ENCODE results near the gene NBEAL2. TPM values are rescaled to one million over a fixed set of nuclear protein-coding genes. Genes with fewer than 3 reads are reported as not detected.

The NBEAL2 gene
- total and polyA plus RNA-seq, 2 of the 8 experiments (the other 6 are each of a cell fraction or from before 2014, with no cell fraction given): 27.3 to 46.9 TPM

- no peak overlapping the region for H4K5ac ChIP-seq (ENCODE audit: insufficient read length, low read depth, low read length)
- H3K79me1 ChIP-seq (ENCODE audit: low read depth, low read length): no peaks in the 10 kb centered on the region; the same call in 1 of the 2 replicates
- H4K20me1 ChIP-seq (replicated peaks in 1 of 2; ENCODE audit: control insufficient read depth in 1 of 2, insufficient read depth in 2 of 2, low read length in 2 of 2): peaks cover 0 to 21% of the 10 kb centered on the region in 2 experiments
- TF ChIP-seq TAF7 (optimal IDR thresholded peaks at IDR 0.05; ENCODE audit: borderline replicate concordance, low read depth, low read length): no peak
- no peak for TF ChIP-seq CBX8 (IDR thresholded peaks at IDR 0.05; ENCODE audit: borderline replicate concordance, low read depth, low read length)
- no peak for TF ChIP-seq CTBP2 (IDR thresholded peaks at IDR 0.05; ENCODE audit: borderline replicate concordance, insufficient read depth, insufficient read length, low read length)
- TF ChIP-seq KDM4A (IDR thresholded peaks at IDR 0.05; ENCODE audit: low read depth, low read length, severe bottlenecking): no peak
- TF ChIP-seq EZH2 (IDR thresholded peaks at IDR 0.05; ENCODE audit: low read depth, low read length, severe bottlenecking): no peak
- TF ChIP-seq, protein P1, sequence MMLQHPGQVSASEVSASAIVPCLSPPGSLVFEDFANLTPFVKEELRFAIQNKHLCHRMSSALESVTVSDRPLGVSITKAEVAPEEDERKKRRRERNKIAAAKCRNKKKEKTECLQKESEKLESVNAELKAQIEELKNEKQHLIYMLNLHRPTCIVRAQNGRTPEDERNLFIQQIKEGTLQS (IDR thresholded peaks at IDR 0.05; ENCODE audit: insufficient read depth, low read depth, low read length): no peak
- no peak for TF ChIP-seq SUZ12 (IDR thresholded peaks at IDR 0.05; ENCODE audit: low read length)
- no peak for TF ChIP-seq SRF (IDR thresholded peaks at IDR 0.05; ENCODE audit: low read depth, low read length)
- TF ChIP-seq CEBPB (IDR thresholded peaks at IDR 0.05; ENCODE audit: low read depth, low read length): no peak
- no peak overlapping the region for H2BK120ac ChIP-seq (replicated peaks; ENCODE audit: low read depth, low read length)
- H3K27ac ChIP-seq (ENCODE audit: low read depth, low read length): no peak overlapping the region
- no peak overlapping the region for H3K4me3 ChIP-seq (ENCODE audit: extremely low read depth in 1 of 4, insufficient read depth in 2 of 4, low read depth in 3 of 4, low read length in 4 of 4)
- H4K8ac ChIP-seq (ENCODE audit: extremely low read depth, insufficient read depth, low read length): no peak overlapping the region
- POLR2A ChIA-PET (ENCODE audit: partially characterized antibody): interaction anchor here (0.8 to 1.1 kb wide), 3 partner anchors 29 to 323 kb away, joined by 3 read pairs; partner anchors contain the start of gene CCDC12
- H2BK12ac ChIP-seq (ENCODE audit: low read depth, low read length): no peak overlapping the region
- no peaks in the 10 kb centered on the region for H3K9me3 ChIP-seq (ENCODE audit: insufficient read depth in 2 of 2, low read depth in 1 of 2, low read length in 1 of 2)
- H2BK20ac ChIP-seq (ENCODE audit: low read length): no peak overlapping the region
- no peak overlapping the region for H3K23ac ChIP-seq (ENCODE audit: insufficient read length)
- H2BK5ac ChIP-seq (ENCODE audit: low read depth, low read length): no peak overlapping the region; the same call in 1 of the 2 replicates
- CTCF ChIA-PET (ENCODE audit: partially characterized antibody): interaction anchor here (0.6 to 14.2 kb wide), 5 partner anchors 7 to 318 kb away, joined by 3 to 130 read pairs (median 5); partner anchors contain the start of genes CCDC12 and NBEAL2
- no peak overlapping the region for H2AFZ ChIP-seq (ENCODE audit: low read length)
- no peak overlapping the region for H3K9ac ChIP-seq (replicated peaks in 1 of 4; ENCODE audit: extremely low read depth in 1 of 4, low read depth in 3 of 4, low read length in 3 of 4)
- no peak overlapping the region for H2AK5ac ChIP-seq (ENCODE audit: low read depth, low read length)
- H3K4me2 ChIP-seq (ENCODE audit: insufficient read depth in 1 of 2, low read depth in 2 of 2, low read length in 2 of 2): no peak overlapping the region
- H3K18ac ChIP-seq (ENCODE audit: extremely low read depth, low read length): no peak overlapping the region
- 94% methylated on average over 30 of the region's 32 CpGs; no CpG with 5 or more reads in 1 of the 2 experiments for WGBS, 2 experiments (ENCODE audit: extremely low coverage in 1 of 2, insufficient coverage in 1 of 2, insufficient read length in 1 of 2, insufficient replicate concordance in 2 of 2, low coverage in 1 of 2, low lambda C conversion rate in 2 of 2, missing lambda C conversion rate in 1 of 2)
- no peak overlapping the region for H3K4ac ChIP-seq (replicated peaks; ENCODE audit: insufficient read length, low read depth, low read length)
- no peak for FAIRE-seq
- no peak for DNase-seq (ENCODE audit: low read depth in 1 of 2, low spot score in 2 of 2)
- no peak overlapping the region for H3K14ac ChIP-seq (ENCODE audit: insufficient read length)
- no peaks in the 10 kb centered on the region for H3K27me3 ChIP-seq (replicated peaks in 1 of 4; ENCODE audit: control insufficient read depth in 3 of 4, extremely low read depth in 1 of 4, insufficient read depth in 3 of 4, low read length in 3 of 4)
- peaks cover 0 to 9% (median 5%) of the 10 kb centered on the region in 4 experiments; a peak in 5 of 7 replicates for H3K4me1 ChIP-seq (replicated peaks in 1 of 4; ENCODE audit: control insufficient read depth in 3 of 4, insufficient read depth in 4 of 4, low read length in 3 of 4)
- H3K23me2 ChIP-seq (ENCODE audit: low read depth, low read length): peaks cover 3% of the 10 kb centered on the region; the same call in 1 of the 2 replicates
- peaks cover 5 to 27% (median 21%) of the 10 kb centered on the region in 4 experiments; a peak in 7 of 8 replicates for H3K36me3 ChIP-seq (ENCODE audit: control insufficient read depth in 2 of 4, insufficient read depth in 4 of 4, low read length in 3 of 4)
- no peak overlapping the region for H3K56ac ChIP-seq (replicated peaks; ENCODE audit: insufficient read length, low read depth, low read length)
- no peak overlapping the region for H2BK15ac ChIP-seq (ENCODE audit: low read length)
- no peak overlapping the region for H4K91ac ChIP-seq (replicated peaks; ENCODE audit: insufficient read length, low read length)
- H3K79me2 ChIP-seq (ENCODE audit: control insufficient read depth in 1 of 2, insufficient read depth in 2 of 2, low read length in 2 of 2): no peaks in the 10 kb centered on the region
Observed at GRCh38 chr3:47005212-47006144, 26.0 kb downstream of the NBEAL2 start.
